NCI-H146 treated with DMSO at 0.1 percent for 48 hours (cell line): Measurements from ENCODE around the gene UGT8.

Experiments used
- DNase-seq: peaks from one replicate; lab custom pipeline; 2025; ENCODE audit not compliant: unreplicated experiment; lab: John Stamatoyannopoulos, UW

UGT8 gene

DNA sequence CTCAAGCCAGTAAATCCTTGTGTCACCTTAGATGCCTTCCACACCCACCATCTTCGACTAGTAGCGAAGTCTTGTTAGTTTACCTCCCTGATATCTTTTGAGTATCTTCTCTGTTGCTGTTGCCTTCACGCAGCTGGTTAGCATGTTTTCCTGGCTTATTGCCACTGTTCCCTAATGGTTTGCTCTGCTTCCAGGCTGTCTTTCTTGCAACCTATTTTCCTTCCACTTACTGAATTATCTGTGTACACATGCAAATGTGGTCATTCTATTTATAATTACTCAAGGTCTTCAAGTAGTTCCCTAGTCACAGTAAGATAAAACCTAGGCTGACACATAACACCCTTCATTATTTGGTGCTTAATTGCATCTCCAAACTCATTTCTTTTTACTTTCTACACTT, 89.5 kb downstream of the UGT8 start:
- no peak for DNase-seq

DNA sequence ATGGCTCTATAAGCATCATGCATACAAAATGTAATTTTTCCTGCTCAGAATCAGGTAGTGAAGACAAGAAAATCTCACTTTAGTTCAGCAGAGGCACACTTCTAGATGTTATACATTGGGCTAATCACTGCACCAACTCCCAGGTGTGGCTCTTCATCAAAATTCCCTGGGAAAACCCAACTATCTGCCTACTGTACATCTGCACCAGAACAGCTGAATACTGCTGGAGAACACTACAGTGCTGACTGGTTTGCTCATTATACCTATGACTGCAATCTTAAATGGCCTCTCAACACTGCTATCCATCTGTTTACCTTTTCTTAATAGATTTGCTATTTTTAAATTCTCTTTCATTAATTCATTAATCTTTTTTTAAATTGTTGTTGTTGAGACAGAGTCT, 92.0 kb downstream of the UGT8 start:
- DNase-seq, result no peak

GRCh38 chr4:114691865-114692264, 93.3 kb downstream of the UGT8 start:
- DNase-seq, result no peak

- no peak for DNase-seq
Measured at GRCh38 chr4:114692958-114693357, 94.4 kb downstream of the UGT8 start.

DNA sequence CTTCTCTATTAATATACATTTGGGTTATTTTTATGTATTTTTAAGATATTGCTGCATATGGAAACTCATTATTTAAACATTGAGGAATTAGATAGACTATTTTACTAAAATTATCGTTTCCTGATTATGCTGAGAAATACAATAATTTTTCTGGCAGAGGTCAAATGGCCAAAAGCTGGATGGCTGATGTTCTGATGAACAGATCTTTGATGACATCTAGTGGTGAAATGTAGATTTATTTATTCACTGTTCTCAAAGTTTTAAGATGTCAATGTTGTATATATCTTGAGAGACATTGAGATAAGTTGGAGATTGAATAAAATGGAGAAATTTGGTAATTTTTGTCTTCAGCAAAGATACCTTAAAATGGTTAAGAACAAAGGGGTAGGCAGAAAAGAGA, 96.2 kb downstream of the UGT8 start:
- DNase-seq, result peak; percentile 9

DNA sequence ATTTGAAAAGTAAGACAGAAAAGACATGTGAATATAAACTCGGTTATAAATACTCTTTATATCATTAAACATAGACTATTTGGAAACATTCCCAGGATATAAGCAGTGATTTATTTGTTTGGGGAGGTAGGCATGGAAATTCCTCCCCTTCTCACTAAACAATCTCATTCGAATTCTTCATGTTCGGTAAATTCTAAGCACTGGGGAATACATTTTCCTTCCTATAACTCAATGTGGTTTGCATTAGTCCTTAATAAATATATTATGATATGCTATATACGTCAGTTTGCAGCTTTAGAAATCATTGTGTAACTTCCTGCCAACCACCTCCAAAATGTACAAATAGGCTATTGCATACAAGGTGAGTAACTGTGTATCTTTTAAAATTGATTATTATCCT, 99.6 kb downstream of the UGT8 start:
- no peak for DNase-seq

GRCh38 chr4:114701491-114701890, 102.9 kb downstream of the UGT8 start:
- DNase-seq, result no peak

- no peak for DNase-seq
Measured at GRCh38 chr4:114717432-114717831, 118.8 kb downstream of the UGT8 start.

DNA sequence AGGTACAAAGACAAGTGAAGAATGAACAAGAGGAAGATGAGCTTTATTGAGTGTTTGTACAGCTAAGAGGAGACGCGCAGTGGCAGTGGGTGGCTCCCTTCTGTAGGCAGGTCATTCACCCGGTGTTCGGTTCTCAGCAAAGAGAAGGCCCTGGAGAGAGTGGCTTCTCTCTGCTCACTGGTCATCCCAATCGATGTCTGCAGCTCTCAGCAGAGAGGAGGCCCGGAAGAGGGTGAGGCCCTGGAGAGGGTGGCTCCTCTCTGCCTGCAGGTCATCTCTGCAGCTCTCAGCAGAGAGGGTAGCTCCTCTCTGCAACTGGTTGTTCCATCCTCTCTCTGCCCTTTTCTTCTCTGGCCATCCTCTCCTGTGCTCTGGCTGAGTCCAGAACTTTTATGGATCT, 126.5 kb downstream of the UGT8 start:
- no peak for DNase-seq

- no peak for DNase-seq
Measured at GRCh38 chr4:114727461-114727860, 128.9 kb downstream of the UGT8 start.
